Erythroblast (primary cell): ENCODE data around the gene PASK.

Experiments
- GATA1 ChIP-seq: IDR thresholded peaks from 2 replicates; pipeline ENCODE4 v1.6.1; 2011; ENCODE audit warnings: low read depth, mild to moderate bottlenecking, control low read depth, low read length, moderate library complexity
- POLR2A ChIP-seq: IDR thresholded peaks from 2 replicates; pipeline ENCODE4 v1.6.1; 2011; ENCODE audit warnings: mild to moderate bottlenecking, low read length

DNA sequence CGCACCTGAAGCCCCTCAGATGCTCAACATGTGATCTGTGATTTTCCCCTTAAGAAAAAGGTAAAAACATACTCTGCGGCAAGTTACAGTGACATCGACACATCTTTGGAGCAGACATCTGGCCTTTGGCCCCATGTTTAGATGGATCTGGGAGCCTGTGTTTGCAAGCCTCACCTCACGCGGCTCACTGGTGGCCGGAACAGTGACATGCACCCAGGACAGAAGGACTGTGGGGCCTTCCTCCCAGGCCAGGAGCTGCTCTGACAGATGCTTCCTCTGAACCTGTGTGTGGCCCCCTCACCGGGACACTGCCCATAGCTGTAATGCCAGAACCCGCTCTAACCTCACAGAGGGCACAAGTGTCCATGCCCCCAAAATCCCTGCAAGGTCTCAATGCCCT is 13.1 kb downstream of the PASK start:
- TF ChIP-seq POLR2A = no peak
- TF ChIP-seq GATA1 = no peak
